Midbrain (tissue), 1 donor: ENCODE data around the gene AGER.
"Not testable (repeated sequence)": the region's sequence is repeated elsewhere in the genome, so short reads cannot be mapped to it uniquely, and the experiment has no call there.

Experiments used
- DNase-seq: peaks from one replicate; lab custom pipeline; 2025; lab: John Stamatoyannopoulos, UW

AGER gene

GRCh38 chr6:32148289-32149091 is 35.6 kb downstream of the AGER start:
- no peak for DNase-seq

GRCh38 chr6:32147401-32148132 is 36.5 kb downstream of the AGER start:
- no peak for DNase-seq

DNA sequence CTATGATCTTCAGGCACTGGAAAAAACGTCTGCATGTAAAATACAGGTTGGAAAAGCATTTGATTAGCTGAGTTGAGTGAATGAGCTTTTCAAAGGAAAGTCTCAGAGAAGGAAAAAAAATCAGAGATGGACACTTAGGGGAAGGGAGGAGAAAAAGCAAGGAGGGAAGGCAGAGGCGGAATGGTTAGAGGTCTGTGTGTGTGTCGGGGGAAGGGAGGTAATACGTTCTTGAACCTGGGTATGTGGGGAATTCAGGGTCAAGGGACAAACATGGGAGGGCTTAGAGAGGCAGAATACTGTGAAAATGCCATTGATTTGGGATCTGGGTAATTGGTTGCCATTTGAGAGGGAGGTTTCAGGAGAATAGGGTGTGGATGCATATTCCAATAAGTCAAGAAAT is 37.4 kb downstream of the AGER start:
- DNase-seq: no peak

DNA sequence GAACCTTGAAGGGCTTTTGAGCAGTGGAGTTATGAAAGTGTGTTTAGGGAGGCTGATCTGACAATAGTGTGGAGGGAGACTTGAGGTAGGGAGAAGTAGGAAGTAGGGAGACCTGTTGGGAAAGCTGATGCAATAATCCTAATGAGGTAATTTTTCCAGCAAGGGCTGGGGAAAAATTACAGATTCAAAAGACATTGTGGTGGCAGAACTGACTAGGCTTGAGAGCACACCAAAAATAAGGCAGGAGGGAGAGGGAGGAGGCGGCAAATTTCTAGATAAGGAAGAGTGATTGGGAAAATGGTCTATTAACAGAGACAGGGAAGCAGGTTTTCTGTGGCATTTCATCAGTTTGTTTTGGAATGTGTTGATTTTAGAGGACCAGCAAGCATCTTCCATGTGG is 37.8 kb downstream of the AGER start:
- no peak for DNase-seq

DNA sequence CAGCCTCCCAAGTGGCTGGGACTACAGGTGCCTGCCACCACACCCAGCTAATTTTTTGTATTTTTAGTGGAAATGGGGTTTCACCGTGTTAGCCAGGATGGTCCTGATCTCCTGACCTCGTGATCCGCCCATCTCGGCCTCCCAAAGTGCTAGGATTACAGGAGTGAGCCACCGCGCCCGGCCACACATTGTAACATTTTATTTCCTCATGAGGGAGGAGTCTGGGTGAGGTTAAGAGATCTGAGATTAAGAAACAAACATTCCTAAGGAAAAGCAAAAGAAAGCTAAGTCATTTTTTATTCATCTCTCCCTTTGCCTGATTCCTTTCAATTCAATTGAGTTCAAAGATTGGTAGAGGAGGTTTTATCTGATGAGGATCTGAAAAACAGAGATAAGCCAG is 39.8 kb downstream of the AGER start:
- DNase-seq: not testable (repeated sequence)

GRCh38 chr6:32140420-32141046 is 43.5 kb downstream of the AGER start:
- no peak for DNase-seq

DNA sequence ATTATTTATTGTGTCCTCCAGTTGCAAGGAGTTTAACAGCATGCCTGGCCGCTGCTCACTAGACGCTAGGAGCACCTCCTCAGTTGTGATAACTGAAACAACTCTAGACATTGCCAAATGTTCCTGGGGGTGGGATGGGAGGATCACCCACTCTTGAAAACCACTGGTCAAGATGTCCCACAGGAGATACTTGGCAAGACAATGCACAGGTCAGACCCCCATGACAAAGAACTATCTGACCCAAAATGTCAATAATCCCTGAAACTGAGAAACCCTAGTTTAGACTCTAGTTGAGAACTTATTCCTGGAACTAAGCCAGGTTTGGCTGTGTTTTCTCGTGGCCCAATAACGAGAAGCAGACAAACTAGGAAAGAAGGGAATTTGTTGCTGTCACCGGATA is 44.5 kb downstream of the AGER start:
- DNase-seq: no peak

DNA sequence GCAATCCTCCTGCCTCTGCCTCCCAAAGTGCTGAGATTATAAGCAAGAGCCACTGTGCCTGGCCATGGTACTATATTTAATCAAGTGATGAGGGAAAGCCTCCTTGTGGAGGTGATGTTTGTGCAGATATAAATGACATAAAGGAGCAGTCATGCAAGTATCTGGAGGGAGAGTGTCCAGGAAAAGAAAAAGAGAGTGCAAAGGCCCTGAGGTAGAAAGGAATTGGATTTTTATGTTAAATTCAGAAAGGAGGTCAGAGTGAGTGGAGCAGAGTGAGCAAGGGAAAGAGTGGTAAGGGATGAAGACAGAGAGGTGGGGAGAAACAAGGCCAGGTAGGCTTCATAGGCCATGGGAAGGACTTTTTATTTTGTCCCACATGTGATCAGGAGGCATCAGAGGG is 46.6 kb downstream of the AGER start:
- no peak for DNase-seq

DNA sequence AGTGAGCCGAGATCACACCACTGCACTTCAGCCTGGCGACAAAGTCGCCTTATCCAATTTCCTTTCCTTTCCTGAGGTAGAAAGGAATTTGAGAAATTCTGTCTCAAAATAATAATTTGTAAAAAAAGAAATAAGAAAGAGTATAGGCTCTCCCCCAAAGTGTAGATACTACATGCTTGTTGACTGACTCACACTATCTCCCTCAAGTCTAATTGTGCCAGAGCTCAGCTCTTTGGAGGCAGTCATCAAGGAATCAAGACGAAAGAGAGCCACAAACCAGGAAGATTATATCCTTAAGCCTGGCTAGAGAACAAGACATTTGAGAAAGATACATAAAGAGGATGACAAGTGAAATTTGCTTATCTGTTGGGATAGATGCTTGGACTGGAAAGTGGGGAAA is 50.3 kb downstream of the AGER start:
- no peak for DNase-seq

DNA sequence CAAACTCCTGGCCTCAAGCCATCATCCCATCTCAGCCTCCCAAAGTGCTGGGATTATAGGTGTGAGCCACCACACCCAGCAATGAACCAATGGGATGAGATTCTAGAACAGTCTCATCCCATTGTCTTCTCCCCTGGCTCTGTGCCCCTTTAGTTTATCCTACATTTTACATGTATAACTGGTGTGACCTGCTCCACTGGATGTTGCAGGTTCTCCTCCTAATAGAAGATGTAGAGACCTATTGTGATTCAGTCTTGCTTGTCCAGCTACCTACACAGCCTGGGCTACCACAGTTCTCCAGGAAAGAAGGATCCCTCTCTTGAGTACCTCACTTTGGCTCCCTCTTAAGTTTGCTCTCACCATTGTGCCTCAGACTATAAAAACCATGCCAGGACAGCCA is 51.9 kb downstream of the AGER start:
- DNase-seq: no peak

- DNase-seq: no peak
Observed at GRCh38 chr6:32131439-32131948, 52.6 kb downstream of the AGER start.
